ENCODE results near the gene ASTN2.

DNA sequence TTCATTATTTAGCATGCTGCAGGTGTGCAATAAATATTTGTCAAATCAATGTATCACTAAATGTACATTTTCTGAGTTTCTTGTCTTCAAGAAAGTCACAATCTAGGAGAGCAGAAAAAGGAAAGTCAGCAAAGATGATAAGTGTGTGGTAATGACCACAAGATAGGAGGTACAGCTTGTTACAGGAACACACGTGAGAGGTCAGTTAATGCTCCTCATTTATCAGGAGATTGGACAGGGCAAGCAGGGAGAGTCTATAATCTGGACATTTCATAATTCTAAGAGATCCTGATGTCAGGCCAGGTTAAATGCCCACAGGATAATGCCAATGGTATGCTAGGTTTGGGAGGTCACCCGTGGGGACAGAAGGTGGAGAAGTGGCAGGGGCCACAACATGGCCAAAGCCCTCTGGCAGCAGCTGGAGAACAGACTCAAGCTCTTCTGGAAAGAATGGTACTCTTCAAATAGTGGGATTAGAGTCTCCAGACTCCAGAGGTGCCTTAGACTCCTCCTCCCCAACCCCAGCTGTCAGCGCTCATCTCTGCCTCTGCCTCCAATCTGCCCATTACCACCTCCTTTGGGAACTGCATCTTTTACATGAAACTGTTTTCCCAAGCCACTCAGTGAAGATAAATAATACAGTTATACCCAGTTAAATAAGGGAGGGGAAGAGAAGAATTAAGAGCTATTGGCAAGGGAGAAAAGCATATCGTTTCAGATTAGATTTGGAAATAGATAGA, 114.3 kb downstream of the ASTN2 start:
- TF ChIP-seq, protein P1, sequence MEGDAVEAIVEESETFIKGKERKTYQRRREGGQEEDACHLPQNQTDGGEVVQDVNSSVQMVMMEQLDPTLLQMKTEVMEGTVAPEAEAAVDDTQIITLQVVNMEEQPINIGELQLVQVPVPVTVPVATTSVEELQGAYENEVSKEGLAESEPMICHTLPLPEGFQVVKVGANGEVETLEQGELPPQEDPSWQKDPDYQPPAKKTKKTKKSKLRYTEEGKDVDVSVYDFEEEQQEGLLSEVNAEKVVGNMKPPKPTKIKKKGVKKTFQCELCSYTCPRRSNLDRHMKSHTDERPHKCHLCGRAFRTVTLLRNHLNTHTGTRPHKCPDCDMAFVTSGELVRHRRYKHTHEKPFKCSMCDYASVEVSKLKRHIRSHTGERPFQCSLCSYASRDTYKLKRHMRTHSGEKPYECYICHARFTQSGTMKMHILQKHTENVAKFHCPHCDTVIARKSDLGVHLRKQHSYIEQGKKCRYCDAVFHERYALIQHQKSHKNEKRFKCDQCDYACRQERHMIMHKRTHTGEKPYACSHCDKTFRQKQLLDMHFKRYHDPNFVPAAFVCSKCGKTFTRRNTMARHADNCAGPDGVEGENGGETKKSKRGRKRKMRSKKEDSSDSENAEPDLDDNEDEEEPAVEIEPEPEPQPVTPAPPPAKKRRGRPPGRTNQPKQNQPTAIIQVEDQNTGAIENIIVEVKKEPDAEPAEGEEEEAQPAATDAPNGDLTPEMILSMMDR (IDR thresholded peaks at IDR 0.05; ENCODE audit: extremely low read depth in 1 of 2, insufficient read depth in 1 of 2, low read depth in 1 of 2, low read length in 2 of 2): no peak
- TF ChIP-seq POLR2A (IDR thresholded peaks at IDR 0.05; ENCODE audit: low read depth, low read length): no peak
- TF ChIP-seq POLR2AphosphoS5 (IDR thresholded peaks at IDR 0.05; ENCODE audit: insufficient read depth, low read depth, low read length): no peak
- no peak for TF ChIP-seq EZH2 (IDR thresholded peaks at IDR 0.05; ENCODE audit: borderline replicate concordance, low read depth, low read length, severe bottlenecking)

Measured in endothelial cell of umbilical vein (primary cell).